ENCODE data around the gene SIGLEC10.

SIGLEC10 gene

GRCh38 chr19:51394050-51394836 lies 23.2 kb downstream of the SIGLEC10 start:
- WGBS, 2 experiments (ENCODE audit: insufficient coverage in 2 of 2): 1 to 4% methylated on average over 35 to 41 of the region's 45 CpGs
- Histone ChIP-seq H3K4me3 (ENCODE audit: extremely low read depth, insufficient read depth, low read length, poor library complexity, severe bottlenecking) (peak overlapping the region; percentile 50), H3K27ac (ENCODE audit: low read depth, low read length, severe bottlenecking) (peak overlapping the region; percentile 79), H3K4me1 (ENCODE audit: control insufficient read depth, insufficient read depth, low read length, poor library complexity, severe bottlenecking) (no peaks in the 10 kb centered on the region), H3K36me3 (ENCODE audit: control insufficient read depth, insufficient read depth, low read length) (no peaks in the 10 kb centered on the region), H3K9me3 (ENCODE audit: control insufficient read depth, low read length) (no peaks in the 10 kb centered on the region)

- Histone ChIP-seq H3K27ac (ENCODE audit: low read depth, low read length, severe bottlenecking) (no peak overlapping the region), H3K36me3 (ENCODE audit: control insufficient read depth, insufficient read depth, low read length) (no peaks in the 10 kb centered on the region), H3K9me3 (ENCODE audit: control insufficient read depth, low read length) (no peaks in the 10 kb centered on the region), H3K4me3 (ENCODE audit: extremely low read depth, insufficient read depth, low read length, poor library complexity, severe bottlenecking) (no peak overlapping the region), H3K4me1 (ENCODE audit: control insufficient read depth, insufficient read depth, low read length, poor library complexity, severe bottlenecking) (no peaks in the 10 kb centered on the region)
- no CpG with 5 or more reads among the region's 1 CpG for WGBS, 2 experiments (ENCODE audit: insufficient coverage in 2 of 2)
Measured at GRCh38 chr19:51392701-51393100, 24.7 kb downstream of the SIGLEC10 start.

DNA sequence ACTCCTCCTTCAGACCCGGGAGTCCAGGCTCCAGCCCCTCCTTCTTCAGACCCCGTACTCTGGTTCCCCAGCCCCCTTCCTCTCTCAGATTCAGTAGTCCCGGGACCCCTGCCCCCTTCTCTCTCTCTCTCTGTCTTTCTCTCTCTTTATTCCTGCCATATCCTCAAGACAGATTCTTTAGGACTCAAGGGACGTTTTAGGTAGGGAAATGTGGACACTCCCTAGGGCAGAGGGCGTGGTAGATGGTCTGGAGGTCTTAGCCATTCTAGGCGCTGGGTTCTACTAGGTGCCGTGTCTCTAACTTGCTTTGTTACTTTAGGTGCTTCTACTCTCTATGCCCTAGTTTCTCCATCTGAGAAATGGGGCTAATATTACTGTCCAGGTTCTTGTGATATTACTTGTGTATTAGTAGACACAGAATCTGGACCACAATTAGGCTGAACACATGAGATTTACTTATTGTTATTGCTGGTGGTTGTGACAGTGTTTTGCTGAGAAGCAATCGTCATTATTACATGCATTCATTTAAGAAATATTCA lies 26.3 kb downstream of the SIGLEC10 start:
- WGBS, 2 experiments (ENCODE audit: insufficient coverage in 2 of 2): 67 to 72% methylated on average over 2 to 3 of the region's 8 CpGs
- Histone ChIP-seq H3K36me3 (ENCODE audit: control insufficient read depth, insufficient read depth, low read length) (no peaks in the 10 kb centered on the region), H3K27ac (ENCODE audit: low read depth, low read length, severe bottlenecking) (no peak overlapping the region), H3K4me3 (ENCODE audit: extremely low read depth, insufficient read depth, low read length, poor library complexity, severe bottlenecking) (no peak overlapping the region), H3K4me1 (ENCODE audit: control insufficient read depth, insufficient read depth, low read length, poor library complexity, severe bottlenecking) (no peaks in the 10 kb centered on the region), H3K9me3 (ENCODE audit: control insufficient read depth, low read length) (no peaks in the 10 kb centered on the region)

GRCh38 chr19:51389143-51389542 lies 28.3 kb downstream of the SIGLEC10 start:
- Histone ChIP-seq H3K4me1 (ENCODE audit: control insufficient read depth, insufficient read depth, low read length, poor library complexity, severe bottlenecking) (no peaks in the 10 kb centered on the region), H3K27ac (ENCODE audit: low read depth, low read length, severe bottlenecking) (no peak overlapping the region), H3K4me3 (ENCODE audit: extremely low read depth, insufficient read depth, low read length, poor library complexity, severe bottlenecking) (no peak overlapping the region), H3K9me3 (ENCODE audit: control insufficient read depth, low read length) (no peaks in the 10 kb centered on the region), H3K36me3 (ENCODE audit: control insufficient read depth, insufficient read depth, low read length) (no peaks in the 10 kb centered on the region)
- WGBS, 2 experiments (ENCODE audit: insufficient coverage in 2 of 2): 91 to 92% methylated on average over 9 to 14 of the region's 14 CpGs

DNA sequence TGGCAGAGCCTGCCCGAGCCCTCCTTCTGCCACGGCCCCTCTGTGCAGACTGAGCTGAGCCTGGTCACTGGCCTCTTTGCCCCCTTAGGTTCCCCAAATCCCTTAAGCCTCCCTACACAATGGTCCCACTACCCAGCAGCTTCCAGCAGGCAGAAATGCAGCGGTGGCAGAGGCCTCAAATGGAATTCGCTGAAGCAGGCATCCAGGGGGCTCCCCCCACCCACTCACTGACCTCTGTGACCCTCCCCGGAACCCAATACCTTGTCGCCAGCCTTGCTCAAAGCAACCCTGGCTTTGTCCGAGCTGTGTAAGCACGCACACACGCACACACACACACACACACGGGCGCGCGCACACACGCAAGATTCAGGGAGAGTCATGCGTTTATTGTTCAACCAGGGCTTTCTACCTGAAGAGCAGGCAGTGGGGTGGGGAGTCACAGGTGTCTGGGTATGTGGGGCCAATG lies 29.5 kb downstream of the SIGLEC10 start, which contains the start of gene LIM2:
LIM2 (minus strand) TSS at position 51 of the 466 bp plus-strand sequence. CDS start 531 bp downstream, outside the sequence.
- WGBS, 2 experiments (ENCODE audit: insufficient coverage in 2 of 2): 87 to 95% methylated on average over 7 to 14 of the region's 15 CpGs
- no peaks in the 10 kb centered on the region for H3K4me1 ChIP-seq (ENCODE audit: control insufficient read depth, insufficient read depth, low read length, poor library complexity, severe bottlenecking)
- no peaks in the 10 kb centered on the region for H3K9me3 ChIP-seq (ENCODE audit: control insufficient read depth, low read length)
- no peak within 1 kb of the TSS for H3K4me3 ChIP-seq (ENCODE audit: extremely low read depth, insufficient read depth, low read length, poor library complexity, severe bottlenecking)
- no peak within 1 kb of the TSS for H3K27ac ChIP-seq (ENCODE audit: low read depth, low read length, severe bottlenecking)
- no peaks in the 10 kb centered on the region for H3K36me3 ChIP-seq (ENCODE audit: control insufficient read depth, insufficient read depth, low read length)

GRCh38 chr19:51386882-51387520 lies 30.4 kb downstream of the SIGLEC10 start:
- 90 to 92% methylated on average over 11 to 13 of the region's 14 CpGs for WGBS, 2 experiments (ENCODE audit: insufficient coverage in 2 of 2)

DNA sequence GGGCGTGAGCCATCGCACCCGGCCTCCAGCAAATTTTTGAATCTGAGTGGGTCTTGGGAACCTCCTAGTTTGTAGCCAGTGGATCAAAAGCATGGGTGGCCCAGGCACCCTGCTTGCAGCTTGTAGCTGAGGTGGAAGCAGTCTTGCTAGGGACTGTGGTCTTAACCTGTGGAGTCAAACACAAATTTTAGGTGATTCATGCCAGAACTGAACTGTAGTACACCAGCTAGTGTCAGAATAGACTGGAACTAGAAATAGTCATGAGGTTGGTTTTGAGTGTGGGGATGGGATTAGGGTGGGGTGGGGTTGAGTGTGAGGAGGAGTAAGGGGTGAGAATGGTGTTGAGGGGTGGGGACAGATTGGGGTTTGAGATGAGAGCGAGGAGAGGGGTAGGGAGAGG lies 35.4 kb downstream of the SIGLEC10 start:
- H3K36me3 ChIP-seq (ENCODE audit: control insufficient read depth, insufficient read depth, low read length): no peaks in the 10 kb centered on the region
- no peak overlapping the region for H3K27ac ChIP-seq (ENCODE audit: low read depth, low read length, severe bottlenecking)
- no peak overlapping the region for H3K4me3 ChIP-seq (ENCODE audit: extremely low read depth, insufficient read depth, low read length, poor library complexity, severe bottlenecking)
- no peaks in the 10 kb centered on the region for H3K4me1 ChIP-seq (ENCODE audit: control insufficient read depth, insufficient read depth, low read length, poor library complexity, severe bottlenecking)
- peaks cover 4% of the 10 kb centered on the region for H3K9me3 ChIP-seq (ENCODE audit: control insufficient read depth, low read length)
- 86 to 94% methylated on average over 1 to 4 of the region's 4 CpGs for whole genome bisulfite sequencing, 2 experiments (ENCODE audit: insufficient coverage in 2 of 2)

More at GRCh38 chr19:51386882-51387520, 30.4 kb downstream of the SIGLEC10 start:
- Histone ChIP-seq H3K4me3 (ENCODE audit: extremely low read depth, insufficient read depth, low read length, poor library complexity, severe bottlenecking) (no peak overlapping the region), H3K36me3 (ENCODE audit: control insufficient read depth, insufficient read depth, low read length) (no peaks in the 10 kb centered on the region), H3K4me1 (ENCODE audit: control insufficient read depth, insufficient read depth, low read length, poor library complexity, severe bottlenecking) (no peaks in the 10 kb centered on the region), H3K27ac (ENCODE audit: low read depth, low read length, severe bottlenecking) (no peak overlapping the region), H3K9me3 (ENCODE audit: control insufficient read depth, low read length) (no peaks in the 10 kb centered on the region)

DNA sequence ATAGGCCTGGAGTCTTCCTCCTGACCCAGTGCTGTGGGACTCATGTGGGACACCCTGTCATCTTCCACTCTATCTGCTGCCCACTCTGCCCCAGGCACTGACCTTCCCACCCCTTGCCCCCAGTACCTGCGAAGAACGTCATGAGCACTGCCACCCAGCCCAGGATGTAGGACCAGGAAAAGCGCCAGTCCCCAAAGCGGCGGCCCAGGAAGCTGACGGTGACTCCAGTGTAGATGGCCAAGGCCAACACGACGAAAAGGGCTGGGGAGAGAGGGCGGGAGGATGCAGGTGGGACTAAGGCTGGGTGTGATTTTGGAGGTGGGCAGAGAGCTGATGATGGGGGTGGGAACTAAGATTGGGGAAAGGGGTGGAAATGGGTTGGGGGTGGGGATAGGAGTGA lies 37.1 kb downstream of the SIGLEC10 start:
- Histone ChIP-seq H3K4me3 (ENCODE audit: extremely low read depth, insufficient read depth, low read length, poor library complexity, severe bottlenecking) (no peak overlapping the region), H3K9me3 (ENCODE audit: control insufficient read depth, low read length) (peaks cover 4% of the 10 kb centered on the region), H3K27ac (ENCODE audit: low read depth, low read length, severe bottlenecking) (no peak overlapping the region), H3K36me3 (ENCODE audit: control insufficient read depth, insufficient read depth, low read length) (no peaks in the 10 kb centered on the region), H3K4me1 (ENCODE audit: control insufficient read depth, insufficient read depth, low read length, poor library complexity, severe bottlenecking) (no peaks in the 10 kb centered on the region)
- 91% methylated on average over 8 to 9 of the region's 9 CpGs for WGBS, 2 experiments (ENCODE audit: insufficient coverage in 2 of 2)

GRCh38 chr19:51377422-51377821 lies 40.0 kb downstream of the SIGLEC10 start:
- Histone ChIP-seq H3K4me3 (ENCODE audit: extremely low read depth, insufficient read depth, low read length, poor library complexity, severe bottlenecking) (no peak overlapping the region), H3K36me3 (ENCODE audit: control insufficient read depth, insufficient read depth, low read length) (no peaks in the 10 kb centered on the region), H3K27ac (ENCODE audit: low read depth, low read length, severe bottlenecking) (no peak overlapping the region), H3K9me3 (ENCODE audit: control insufficient read depth, low read length) (peaks cover 4% of the 10 kb centered on the region), H3K4me1 (ENCODE audit: control insufficient read depth, insufficient read depth, low read length, poor library complexity, severe bottlenecking) (peaks cover 4% of the 10 kb centered on the region)
- WGBS, 2 experiments (ENCODE audit: insufficient coverage in 2 of 2): 89 to 100% methylated on average over 2 of the region's 2 CpGs

DNA sequence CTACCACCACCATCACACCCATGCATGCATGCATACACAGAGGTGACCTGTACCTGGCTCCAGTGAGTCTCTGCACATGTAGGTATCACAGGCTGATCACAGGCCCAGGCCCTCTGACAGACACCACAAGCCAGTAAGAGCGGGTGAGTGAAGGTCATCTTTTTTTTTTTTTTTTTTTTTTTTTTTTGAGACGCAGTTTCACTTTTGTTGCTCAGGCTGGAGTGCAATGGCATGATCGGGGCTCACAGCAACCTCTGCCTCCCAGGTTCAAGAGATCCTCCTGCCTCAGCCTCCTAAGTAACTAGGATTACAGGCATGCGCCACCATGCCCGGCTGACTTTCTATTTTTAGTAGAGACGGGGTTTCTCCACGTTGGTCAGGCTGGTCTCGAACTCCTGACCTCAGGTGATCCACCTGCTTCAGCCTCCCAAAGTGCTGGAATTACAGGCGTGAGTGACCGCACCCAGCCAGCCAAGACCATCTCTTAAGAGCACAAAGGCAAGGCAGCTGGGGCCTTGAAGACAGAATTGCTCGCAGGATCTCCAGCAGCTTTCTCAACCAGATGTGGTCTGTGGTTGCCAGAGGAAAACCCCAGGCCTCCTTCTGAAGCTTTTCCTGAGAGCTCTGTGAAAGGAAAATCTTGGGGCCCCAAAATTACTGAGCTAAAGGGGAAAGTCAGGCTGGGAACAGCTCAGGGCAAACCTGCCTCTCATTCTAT lies 41.8 kb downstream of the SIGLEC10 start:
- no peak overlapping the region for H3K4me3 ChIP-seq (ENCODE audit: extremely low read depth, insufficient read depth, low read length, poor library complexity, severe bottlenecking)
- 82 to 84% methylated on average over 8 to 9 of the region's 11 CpGs for WGBS, 2 experiments (ENCODE audit: insufficient coverage in 2 of 2)
- H3K36me3 ChIP-seq (ENCODE audit: control insufficient read depth, insufficient read depth, low read length): no peaks in the 10 kb centered on the region
- no peaks in the 10 kb centered on the region for H3K9me3 ChIP-seq (ENCODE audit: control insufficient read depth, low read length)
- no peak overlapping the region for H3K27ac ChIP-seq (ENCODE audit: low read depth, low read length, severe bottlenecking)
- H3K4me1 ChIP-seq (ENCODE audit: control insufficient read depth, insufficient read depth, low read length, poor library complexity, severe bottlenecking): peaks cover 4% of the 10 kb centered on the region
